GM06990 (cell line): Measurements from ENCODE around the gene NCAPH2.

Experiments
- DNase-seq: peaks from one replicate; pipeline ENCODE4 v3.0.0-alpha.2; 2011; ENCODE audit not compliant: insufficient read length; ENCODE audit errors: extremely low read depth
- H3K27me3 ChIP-seq: replicated peaks from 2 replicates; pipeline ENCODE4 v1.6.0; 2011; ENCODE audit warnings: low read length; ENCODE audit not compliant: control insufficient read depth, insufficient read depth
- H3K36me3 ChIP-seq: 2 replicates; pipeline ENCODE4 v1.5.1; 2011; ENCODE audit warnings: low read length; ENCODE audit not compliant: control insufficient read depth, insufficient read depth
- H3K4me3 ChIP-seq: replicated peaks from 2 replicates; pipeline ENCODE4 v1.5.1; 2011; ENCODE audit warnings: low read depth, mild to moderate bottlenecking, control low read depth, low read length
- CTCF ChIP-seq: IDR thresholded peaks from 2 replicates; pipeline ENCODE4 v1.5.1; 2011; ENCODE audit warnings: low read length, control low read depth, mild to moderate bottlenecking, inconsistent platforms; ENCODE audit not compliant: insufficient read depth, poor library complexity, severe bottlenecking

Gene NCAPH2

GRCh38 chr22:50521710-50522109 lies 13.7 kb downstream of the NCAPH2 start:
- TF ChIP-seq CTCF = no peak
- no peaks in the 10 kb centered on the region for H3K27me3 ChIP-seq
- DNase-seq = no peak
- H3K36me3 ChIP-seq = peaks cover 46% of the 10 kb centered on the region
- H3K4me3 ChIP-seq = no peak overlapping the region

- H3K36me3 ChIP-seq = peaks cover 46% of the 10 kb centered on the region
- no peak for DNase-seq
- no peak for TF ChIP-seq CTCF
- no peaks in the 10 kb centered on the region for H3K27me3 ChIP-seq
- H3K4me3 ChIP-seq = no peak overlapping the region
Measured at GRCh38 chr22:50522208-50522805, 14.3 kb downstream of the NCAPH2 start.

GRCh38 chr22:50522806-50523438 lies 14.9 kb downstream of the NCAPH2 start:
- Histone ChIP-seq H3K27me3 (no peaks in the 10 kb centered on the region), H3K36me3 (peaks cover 44% of the 10 kb centered on the region), H3K4me3 (no peak overlapping the region)
- TF ChIP-seq CTCF = no peak
- DNase-seq = no peak

- H3K4me3 ChIP-seq = no peak overlapping the region
- H3K36me3 ChIP-seq = peaks cover 39% of the 10 kb centered on the region
- no peaks in the 10 kb centered on the region for H3K27me3 ChIP-seq
- TF ChIP-seq CTCF = no peak
- no peak for DNase-seq
Measured at GRCh38 chr22:50523458-50523805, 15.4 kb downstream of the NCAPH2 start.

- Histone ChIP-seq H3K36me3 (peaks cover 34% of the 10 kb centered on the region), H3K27me3 (no peaks in the 10 kb centered on the region), H3K4me3 (peak overlapping the region; percentile 78)
- DNase-seq = no peak
- TF ChIP-seq CTCF = no peak
Measured at GRCh38 chr22:50523806-50524675, 16.0 kb downstream of the NCAPH2 start.
